ENCODE measurements around the gene ADGB.
A peak's percentile ranks its signal among the peaks of the same experiment; 100 is the strongest.

ADGB gene

DNA sequence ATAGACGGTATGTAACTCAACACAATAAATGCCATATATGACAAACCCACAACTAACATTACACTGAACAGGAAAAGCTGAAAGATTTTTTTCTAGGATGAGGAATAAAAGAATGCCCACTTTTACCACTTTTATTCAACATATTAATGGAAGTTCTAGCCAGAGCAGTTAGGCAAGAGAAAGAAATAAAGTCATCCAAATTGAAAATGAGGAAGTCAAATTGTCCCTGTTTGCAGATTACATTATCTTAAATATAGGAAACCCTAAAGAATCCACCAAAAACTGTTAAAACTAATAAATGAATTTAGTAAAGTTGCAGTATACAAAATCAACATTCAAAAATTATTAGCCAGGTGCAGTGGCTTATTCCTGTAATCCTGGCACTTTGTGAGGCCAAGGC, 24.6 kb upstream of the ADGB start:
- WGBS (ENCODE audit: insufficient coverage): no CpG with 5 or more reads among the region's 1 CpG
- Histone ChIP-seq H3K36me3 (ENCODE audit: control insufficient read depth in 4 of 4, insufficient read depth in 4 of 4, low read length in 3 of 4) (no peaks in the 10 kb centered on the region), H3K27me3 (replicated peaks in 2 of 5; ENCODE audit: control insufficient read depth in 4 of 5, insufficient read depth in 5 of 5, low read length in 4 of 5) (no peaks in the 10 kb centered on the region), H3K27ac (ENCODE audit: insufficient read depth in 1 of 2, low read depth in 1 of 2, low read length in 2 of 2, poor library complexity in 1 of 2, severe bottlenecking in 2 of 2) (no peak overlapping the region), H3K4me1 (ENCODE audit: control extremely low read depth in 1 of 4, control insufficient read depth in 4 of 4, insufficient read depth in 4 of 4, low read length in 3 of 4) (peaks cover 0 to 8% (median 0%) of the 10 kb centered on the region in 4 experiments), H3K9me3 (ENCODE audit: control extremely low read depth in 1 of 5, control insufficient read depth in 4 of 5, insufficient read depth in 2 of 5, low read depth in 1 of 5, low read length in 4 of 5) (peaks cover 0 to 7% (median 0%) of the 10 kb centered on the region in 5 experiments), H3K4me3 (ENCODE audit: control insufficient read depth in 1 of 7, extremely low read depth in 1 of 7, insufficient read depth in 4 of 7, low read depth in 2 of 7, low read length in 6 of 7) (no peak overlapping the region)
- POLR2A ChIA-PET: no interaction called here
- DNase-seq: no peak
- CTCF ChIA-PET: no interaction called here

DNA sequence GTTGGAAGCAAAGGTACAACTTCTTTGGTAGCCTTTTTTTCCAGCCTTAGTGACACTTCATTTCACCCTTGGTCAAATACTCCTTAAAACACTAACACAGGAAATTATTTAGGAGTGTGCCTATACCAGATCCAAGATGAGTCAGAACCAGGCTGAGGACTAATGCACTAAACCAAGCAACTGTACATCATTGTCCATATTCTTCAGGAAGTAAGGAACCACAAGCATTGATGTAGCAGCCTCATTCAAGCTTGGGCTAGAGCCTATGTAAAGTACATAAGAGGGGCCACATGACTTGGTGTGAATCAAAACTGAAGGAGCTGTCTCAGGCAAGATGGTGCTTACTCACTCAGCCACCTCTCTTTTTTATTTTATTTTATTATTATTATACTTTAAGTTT, 20.7 kb upstream of the ADGB start:
- Histone ChIP-seq H3K4me1 (ENCODE audit: control extremely low read depth in 1 of 4, control insufficient read depth in 4 of 4, insufficient read depth in 4 of 4, low read length in 3 of 4) (peaks cover 0 to 2% (median 0%) of the 10 kb centered on the region in 4 experiments), H3K9me3 (ENCODE audit: control extremely low read depth in 1 of 5, control insufficient read depth in 4 of 5, insufficient read depth in 2 of 5, low read depth in 1 of 5, low read length in 4 of 5) (peaks cover 0 to 8% (median 0%) of the 10 kb centered on the region in 5 experiments), H3K4me3 (ENCODE audit: control insufficient read depth in 1 of 7, extremely low read depth in 1 of 7, insufficient read depth in 4 of 7, low read depth in 2 of 7, low read length in 6 of 7) (no peak overlapping the region), H3K36me3 (ENCODE audit: control insufficient read depth in 4 of 4, insufficient read depth in 4 of 4, low read length in 3 of 4) (no peaks in the 10 kb centered on the region), H3K27ac (ENCODE audit: insufficient read depth in 1 of 2, low read depth in 1 of 2, low read length in 2 of 2, poor library complexity in 1 of 2, severe bottlenecking in 2 of 2) (no peak overlapping the region), H3K27me3 (replicated peaks in 2 of 5; ENCODE audit: control insufficient read depth in 4 of 5, insufficient read depth in 5 of 5, low read length in 4 of 5) (no peaks in the 10 kb centered on the region)
- ChIA-PET CTCF (no interaction called here), POLR2A (no interaction called here)
- no peak for DNase-seq

DNA sequence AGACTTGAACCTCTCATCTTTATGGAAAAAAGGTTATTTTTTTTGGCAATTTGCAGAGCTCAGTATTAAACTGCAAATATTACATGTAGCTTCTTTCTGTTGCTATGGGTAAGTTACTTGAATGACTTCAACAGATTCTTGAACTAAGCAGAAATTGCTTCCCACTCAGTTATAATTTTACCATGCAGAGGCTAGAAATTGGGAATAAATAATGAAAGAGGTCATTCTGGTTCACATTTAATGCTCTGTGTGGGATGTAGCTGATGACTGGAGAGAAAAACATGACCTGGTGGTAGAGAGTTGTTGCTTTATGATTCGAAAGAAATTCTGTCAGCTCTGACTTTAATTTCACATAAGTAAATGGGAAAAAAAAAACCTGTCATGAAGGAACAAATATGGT, 16.8 kb upstream of the ADGB start:
- no peak for DNase-seq
- H3K4me1 ChIP-seq (ENCODE audit: control extremely low read depth in 1 of 4, control insufficient read depth in 4 of 4, insufficient read depth in 4 of 4, low read length in 3 of 4): peaks cover 0 to 2% (median 0%) of the 10 kb centered on the region in 4 experiments
- no peaks in the 10 kb centered on the region for H3K36me3 ChIP-seq (ENCODE audit: control insufficient read depth in 4 of 4, insufficient read depth in 4 of 4, low read length in 3 of 4)
- no peaks in the 10 kb centered on the region for H3K27me3 ChIP-seq (replicated peaks in 2 of 5; ENCODE audit: control insufficient read depth in 4 of 5, insufficient read depth in 5 of 5, low read length in 4 of 5)
- H3K9me3 ChIP-seq (ENCODE audit: control extremely low read depth in 1 of 5, control insufficient read depth in 4 of 5, insufficient read depth in 2 of 5, low read depth in 1 of 5, low read length in 4 of 5): peaks cover 0 to 4% (median 0%) of the 10 kb centered on the region in 5 experiments
- no CpG with 5 or more reads among the region's 1 CpG for WGBS (ENCODE audit: insufficient coverage)
- POLR2A ChIA-PET: no interaction called here
- H3K27ac ChIP-seq (ENCODE audit: insufficient read depth in 1 of 2, low read depth in 1 of 2, low read length in 2 of 2, poor library complexity in 1 of 2, severe bottlenecking in 2 of 2): no peak overlapping the region
- H3K4me3 ChIP-seq (ENCODE audit: control insufficient read depth in 1 of 7, extremely low read depth in 1 of 7, insufficient read depth in 4 of 7, low read depth in 2 of 7, low read length in 6 of 7): no peak overlapping the region
- CTCF ChIA-PET: no interaction called here

DNA sequence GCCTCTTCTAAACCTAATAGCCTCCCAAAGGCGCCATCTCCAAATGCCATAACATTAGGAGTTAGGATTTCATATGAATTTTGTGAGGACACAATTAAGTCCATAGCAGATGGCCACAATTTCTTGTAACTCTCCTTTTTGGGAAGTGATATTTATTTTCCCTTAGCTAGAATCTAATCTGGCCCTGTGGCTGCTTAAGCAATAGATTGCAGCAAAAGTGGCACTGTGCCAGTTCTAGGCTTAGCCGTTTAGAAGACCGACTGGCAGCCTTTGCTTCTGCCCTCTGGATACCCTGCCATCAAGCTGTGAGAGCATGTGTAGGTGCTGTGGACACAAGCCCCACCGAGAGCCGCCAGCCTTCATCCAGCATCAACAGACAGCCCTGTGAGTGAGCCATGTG, 15.9 kb upstream of the ADGB start:
- CTCF ChIA-PET: interaction anchor here (1.6 kb wide), 1 partner anchor 12 kb away, joined by 4 read pairs; no protein-coding TSS in a partner anchor

DNA sequence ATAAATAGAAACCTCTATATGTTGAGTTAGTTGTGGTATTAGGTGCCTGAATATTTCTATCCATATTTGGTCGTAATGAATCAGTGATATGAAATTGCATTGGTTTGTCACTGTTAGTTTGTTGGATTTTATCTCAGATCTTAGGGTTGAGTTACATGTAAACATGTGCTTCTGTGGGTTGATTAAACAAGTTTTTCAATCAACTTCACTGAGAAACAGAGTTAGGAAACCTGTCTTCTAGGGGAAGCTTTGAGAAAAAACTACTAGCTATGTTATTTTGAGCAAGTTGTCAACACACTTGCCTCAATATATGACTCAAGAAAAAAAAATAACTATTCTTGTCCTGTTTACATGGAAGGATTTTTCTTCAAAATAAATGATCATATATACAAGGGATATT, 14.8 kb upstream of the ADGB start:
- Histone ChIP-seq H3K27ac (ENCODE audit: insufficient read depth in 1 of 2, low read depth in 1 of 2, low read length in 2 of 2, poor library complexity in 1 of 2, severe bottlenecking in 2 of 2) (no peak overlapping the region), H3K4me3 (ENCODE audit: control insufficient read depth in 1 of 7, extremely low read depth in 1 of 7, insufficient read depth in 4 of 7, low read depth in 2 of 7, low read length in 6 of 7) (no peak overlapping the region), H3K27me3 (replicated peaks in 2 of 5; ENCODE audit: control insufficient read depth in 4 of 5, insufficient read depth in 5 of 5, low read length in 4 of 5) (no peaks in the 10 kb centered on the region), H3K36me3 (ENCODE audit: control insufficient read depth in 4 of 4, insufficient read depth in 4 of 4, low read length in 3 of 4) (no peaks in the 10 kb centered on the region), H3K4me1 (ENCODE audit: control extremely low read depth in 1 of 4, control insufficient read depth in 4 of 4, insufficient read depth in 4 of 4, low read length in 3 of 4) (no peaks in the 10 kb centered on the region), H3K9me3 (ENCODE audit: control extremely low read depth in 1 of 5, control insufficient read depth in 4 of 5, insufficient read depth in 2 of 5, low read depth in 1 of 5, low read length in 4 of 5) (peaks cover 0 to 4% (median 0%) of the 10 kb centered on the region in 5 experiments)
- ChIA-PET POLR2A (no interaction called here), CTCF (interaction anchor here (1.6 kb wide), 1 partner anchor 11 kb away, joined by 4 read pairs; no protein-coding TSS in a partner anchor)
- no CpG with 5 or more reads among the region's 1 CpG for WGBS (ENCODE audit: insufficient coverage)
- DNase-seq: no peak

More for the DNA sequence above, 15.9 kb upstream of the ADGB start:
- 90% methylated on average over 4 of the region's 5 CpGs for WGBS (ENCODE audit: insufficient coverage)
- H3K27me3 ChIP-seq (replicated peaks in 2 of 5; ENCODE audit: control insufficient read depth in 4 of 5, insufficient read depth in 5 of 5, low read length in 4 of 5): no peaks in the 10 kb centered on the region
- no peak overlapping the region for H3K27ac ChIP-seq (ENCODE audit: insufficient read depth in 1 of 2, low read depth in 1 of 2, low read length in 2 of 2, poor library complexity in 1 of 2, severe bottlenecking in 2 of 2)
- peak in 1 of 3 donors; percentile 41 for DNase-seq
- POLR2A ChIA-PET: no interaction called here
- H3K4me1 ChIP-seq (ENCODE audit: control extremely low read depth in 1 of 4, control insufficient read depth in 4 of 4, insufficient read depth in 4 of 4, low read length in 3 of 4): peaks cover 0 to 2% (median 0%) of the 10 kb centered on the region in 4 experiments
- no peaks in the 10 kb centered on the region for H3K36me3 ChIP-seq (ENCODE audit: control insufficient read depth in 4 of 4, insufficient read depth in 4 of 4, low read length in 3 of 4)
- peaks cover 0 to 4% (median 0%) of the 10 kb centered on the region in 5 experiments for H3K9me3 ChIP-seq (ENCODE audit: control extremely low read depth in 1 of 5, control insufficient read depth in 4 of 5, insufficient read depth in 2 of 5, low read depth in 1 of 5, low read length in 4 of 5)
- no peak overlapping the region for H3K4me3 ChIP-seq (ENCODE audit: control insufficient read depth in 1 of 7, extremely low read depth in 1 of 7, insufficient read depth in 4 of 7, low read depth in 2 of 7, low read length in 6 of 7)

DNA sequence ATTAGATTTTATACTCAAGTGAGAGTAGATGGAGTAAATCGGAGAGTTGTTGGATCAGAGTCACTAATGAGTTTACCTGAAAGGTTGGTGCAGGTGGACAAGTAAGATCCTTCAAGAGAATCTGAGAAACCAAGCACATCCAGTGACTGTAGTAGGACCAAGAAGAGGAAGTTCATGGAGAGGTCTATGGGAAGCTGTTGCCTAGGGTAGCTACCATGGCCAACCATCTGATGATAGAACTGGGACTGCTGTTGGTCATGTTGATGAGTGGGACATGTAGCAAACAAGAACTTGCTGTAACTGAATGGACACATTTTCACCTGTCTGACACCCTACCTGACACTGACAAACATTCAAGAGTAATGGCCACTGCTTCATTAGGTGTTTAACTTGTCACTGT, 11.3 kb upstream of the ADGB start:
- POLR2A ChIA-PET: no interaction called here
- no peaks in the 10 kb centered on the region for H3K36me3 ChIP-seq (ENCODE audit: control insufficient read depth in 4 of 4, insufficient read depth in 4 of 4, low read length in 3 of 4)
- no peaks in the 10 kb centered on the region for H3K27me3 ChIP-seq (replicated peaks in 2 of 5; ENCODE audit: control insufficient read depth in 4 of 5, insufficient read depth in 5 of 5, low read length in 4 of 5)
- H3K9me3 ChIP-seq (ENCODE audit: control extremely low read depth in 1 of 5, control insufficient read depth in 4 of 5, insufficient read depth in 2 of 5, low read depth in 1 of 5, low read length in 4 of 5): peaks cover 0 to 4% (median 0%) of the 10 kb centered on the region in 5 experiments
- WGBS (ENCODE audit: insufficient coverage): no CpG with 5 or more reads among the region's 1 CpG
- CTCF ChIA-PET: no interaction called here
- DNase-seq: no peak
- H3K27ac ChIP-seq (ENCODE audit: insufficient read depth in 1 of 2, low read depth in 1 of 2, low read length in 2 of 2, poor library complexity in 1 of 2, severe bottlenecking in 2 of 2): no peak overlapping the region
- H3K4me1 ChIP-seq (ENCODE audit: control extremely low read depth in 1 of 4, control insufficient read depth in 4 of 4, insufficient read depth in 4 of 4, low read length in 3 of 4): no peaks in the 10 kb centered on the region
- H3K4me3 ChIP-seq (ENCODE audit: control insufficient read depth in 1 of 7, extremely low read depth in 1 of 7, insufficient read depth in 4 of 7, low read depth in 2 of 7, low read length in 6 of 7): no peak overlapping the region

DNA sequence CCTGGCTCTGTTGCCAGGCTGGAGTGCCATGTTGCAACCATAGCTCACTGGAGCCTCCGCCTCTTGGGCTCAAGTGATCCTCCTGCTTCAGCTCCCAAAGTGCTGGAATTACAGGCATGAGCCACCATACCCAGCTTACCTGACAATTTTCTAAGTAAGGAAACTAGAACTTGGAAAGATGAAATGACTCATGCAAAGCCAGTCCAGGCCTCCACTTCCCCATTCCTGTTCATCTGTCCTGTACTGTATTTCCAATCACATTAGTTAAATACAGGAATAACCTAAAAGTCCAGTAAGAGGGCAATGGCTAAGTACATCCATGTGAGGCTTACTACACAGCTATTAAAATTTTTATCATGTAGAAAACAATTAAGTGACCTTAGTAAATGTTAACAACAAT, 8.3 kb upstream of the ADGB start:
- WGBS (ENCODE audit: insufficient coverage): 100% methylated on average over 1 of the region's 1 CpG
- H3K27me3 ChIP-seq (replicated peaks in 2 of 5; ENCODE audit: control insufficient read depth in 4 of 5, insufficient read depth in 5 of 5, low read length in 4 of 5): no peaks in the 10 kb centered on the region
- POLR2A ChIA-PET: no interaction called here
- no peak overlapping the region for H3K27ac ChIP-seq (ENCODE audit: insufficient read depth in 1 of 2, low read depth in 1 of 2, low read length in 2 of 2, poor library complexity in 1 of 2, severe bottlenecking in 2 of 2)
- no peaks in the 10 kb centered on the region for H3K36me3 ChIP-seq (ENCODE audit: control insufficient read depth in 4 of 4, insufficient read depth in 4 of 4, low read length in 3 of 4)
- peaks cover 10 to 19% (median 18%) of the 10 kb centered on the region in 4 experiments for H3K4me1 ChIP-seq (ENCODE audit: control extremely low read depth in 1 of 4, control insufficient read depth in 4 of 4, insufficient read depth in 4 of 4, low read length in 3 of 4)
- CTCF ChIA-PET: interaction anchor here (1.0 to 1.9 kb wide), 3 partner anchors 11 to 47 kb away, joined by 3 to 6 read pairs (median 3); partner anchors contain the start of gene RAB32
- DNase-seq: no peak
- no peak overlapping the region for H3K4me3 ChIP-seq (ENCODE audit: control insufficient read depth in 1 of 7, extremely low read depth in 1 of 7, insufficient read depth in 4 of 7, low read depth in 2 of 7, low read length in 6 of 7)
- H3K9me3 ChIP-seq (ENCODE audit: control extremely low read depth in 1 of 5, control insufficient read depth in 4 of 5, insufficient read depth in 2 of 5, low read depth in 1 of 5, low read length in 4 of 5): no peaks in the 10 kb centered on the region
